ENCODE measurements around the gene ADAMTS12.

Gene ADAMTS12

DNA sequence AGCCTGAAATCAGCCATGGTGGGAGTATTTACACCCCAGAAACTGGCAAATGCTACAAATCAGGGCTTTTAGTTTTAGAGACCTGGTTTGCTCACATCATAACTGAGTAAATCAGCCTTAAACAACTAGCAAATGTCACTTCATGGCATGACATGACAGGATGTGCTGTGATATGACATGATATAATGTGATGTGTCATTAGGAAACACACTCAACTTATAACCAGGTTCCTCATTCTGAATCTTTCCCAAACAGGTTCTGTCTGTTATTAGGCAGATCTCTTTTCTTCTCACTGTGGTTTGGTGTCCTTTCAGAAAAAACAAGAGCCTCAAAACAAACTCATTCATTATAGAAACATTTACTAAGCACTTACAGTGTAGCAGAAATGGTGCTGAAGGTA, 90.5 kb downstream of the ADAMTS12 start:
- DNase-seq (ENCODE audit: extremely low read depth, low read depth) = no peak
- TF ChIP-seq CTCF (IDR thresholded peaks at IDR 0.05; ENCODE audit: low read depth, low read length) = no peak

- DNase-seq (ENCODE audit: extremely low read depth, low read depth) = no peak
Observed at GRCh38 chr5:33800241-33800950, 91.4 kb downstream of the ADAMTS12 start.

DNA sequence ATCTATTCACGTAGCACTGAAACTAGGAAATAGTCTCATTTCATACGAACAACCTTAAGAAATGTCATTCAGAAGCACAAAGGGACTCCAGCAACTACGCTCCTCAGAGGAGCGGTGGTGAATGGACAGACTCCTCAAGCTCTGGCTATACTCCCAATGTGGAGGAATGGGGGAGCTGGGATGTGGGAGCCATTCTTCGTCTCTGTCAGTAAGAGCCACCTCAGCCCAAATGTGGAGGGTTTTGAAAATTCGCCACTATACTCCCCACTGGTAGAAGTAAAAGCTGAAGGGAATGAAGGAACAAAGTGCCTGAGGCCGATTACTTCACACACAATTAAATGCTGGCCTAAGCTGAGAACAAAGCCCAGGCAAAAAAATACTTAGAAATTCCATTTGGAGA, 96.3 kb downstream of the ADAMTS12 start:
- DNase-seq (ENCODE audit: extremely low read depth, low read depth) = no peak
- no peak for TF ChIP-seq CTCF (IDR thresholded peaks at IDR 0.05; ENCODE audit: low read depth, low read length)

More at GRCh38 chr5:33800241-33800950, 91.4 kb downstream of the ADAMTS12 start:
- no peak for TF ChIP-seq CTCF (IDR thresholded peaks at IDR 0.05; ENCODE audit: low read depth, low read length)

GRCh38 chr5:33794550-33795181, 97.1 kb downstream of the ADAMTS12 start:
- no peak for TF ChIP-seq CTCF (IDR thresholded peaks at IDR 0.05; ENCODE audit: low read depth, low read length)
- no peak for DNase-seq (ENCODE audit: extremely low read depth, low read depth)

GRCh38 chr5:33793836-33794549, 97.8 kb downstream of the ADAMTS12 start:
- DNase-seq (ENCODE audit: extremely low read depth, low read depth) = no peak
- no peak for TF ChIP-seq CTCF (IDR thresholded peaks at IDR 0.05; ENCODE audit: low read depth, low read length)

- DNase-seq (ENCODE audit: extremely low read depth, low read depth) = no peak
- no peak for TF ChIP-seq CTCF (IDR thresholded peaks at IDR 0.05; ENCODE audit: low read depth, low read length)
Observed at GRCh38 chr5:33793276-33793675, 98.5 kb downstream of the ADAMTS12 start.

DNA sequence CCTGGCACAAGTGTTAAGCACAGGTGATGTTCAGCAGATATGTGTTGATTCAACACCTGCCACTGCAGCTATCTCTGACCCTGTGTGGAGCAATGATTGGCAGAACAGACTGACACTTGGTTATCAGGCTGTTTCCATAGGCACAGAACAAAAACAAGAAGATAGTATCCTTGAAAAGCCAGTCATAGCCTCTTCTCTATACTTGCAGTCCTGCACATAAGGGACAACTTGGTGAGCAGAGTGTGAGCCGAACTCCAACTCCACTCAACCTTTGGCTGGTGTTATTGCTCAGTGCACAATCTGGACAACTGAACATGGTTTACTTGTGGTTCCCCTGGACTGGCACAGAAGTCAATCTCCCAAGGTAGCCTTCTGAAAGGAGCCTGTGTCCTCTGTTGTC, 99.2 kb downstream of the ADAMTS12 start:
- no peak for DNase-seq (ENCODE audit: extremely low read depth, low read depth)
- no peak for TF ChIP-seq CTCF (IDR thresholded peaks at IDR 0.05; ENCODE audit: low read depth, low read length)
